GM18505 (cell line): ENCODE measurements around the gene LPP.

ENCODE experiments used
- ATAC-seq: cut with Tn5 transposase; IDR thresholded peaks from one replicate; pipeline ENCODE4 v1.9.1; 2021; ENCODE audit not compliant: unreplicated experiment
- POLR2A ChIP-seq: IDR thresholded peaks from 4 replicates; pipeline ENCODE4 v1.6.1; 2011; ENCODE audit warnings: borderline replicate concordance; ENCODE audit not compliant: insufficient read depth, insufficient read length; ENCODE audit errors: extremely low read depth

LPP gene

GRCh38 chr3:188453431-188454384, 299.8 kb downstream of the LPP start:
- TF ChIP-seq POLR2A: no peak
- no peak for ATAC-seq

GRCh38 chr3:188455748-188456147, 301.8 kb downstream of the LPP start:
- TF ChIP-seq POLR2A: no peak
- ATAC-seq: no peak

GRCh38 chr3:188458756-188459155, 304.8 kb downstream of the LPP start:
- ATAC-seq: no peak
- TF ChIP-seq POLR2A: no peak

DNA sequence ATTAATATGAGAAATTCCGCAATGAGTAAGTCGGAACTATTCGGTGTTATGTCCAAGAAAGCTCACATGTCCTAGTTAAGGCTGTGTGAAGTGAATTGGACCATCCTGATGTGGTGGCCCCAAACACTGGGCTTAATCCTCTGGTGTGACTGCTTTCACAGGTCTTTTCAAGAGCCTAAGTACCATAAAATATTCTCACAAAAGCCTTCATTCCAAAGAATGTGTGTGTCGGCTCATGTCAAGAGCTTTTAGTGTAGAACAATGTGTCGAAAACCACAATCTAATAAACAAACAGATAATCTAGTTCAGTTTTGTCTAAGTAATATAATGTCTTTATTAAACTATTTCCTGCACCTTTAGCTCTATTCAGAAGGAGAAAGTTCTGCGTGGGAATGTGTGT, 311.4 kb downstream of the LPP start:
- no peak for ATAC-seq

GRCh38 chr3:188468196-188468595, 314.2 kb downstream of the LPP start:
- TF ChIP-seq POLR2A: no peak
- no peak for ATAC-seq

More for the DNA sequence above, 311.4 kb downstream of the LPP start:
- no peak for TF ChIP-seq POLR2A

DNA sequence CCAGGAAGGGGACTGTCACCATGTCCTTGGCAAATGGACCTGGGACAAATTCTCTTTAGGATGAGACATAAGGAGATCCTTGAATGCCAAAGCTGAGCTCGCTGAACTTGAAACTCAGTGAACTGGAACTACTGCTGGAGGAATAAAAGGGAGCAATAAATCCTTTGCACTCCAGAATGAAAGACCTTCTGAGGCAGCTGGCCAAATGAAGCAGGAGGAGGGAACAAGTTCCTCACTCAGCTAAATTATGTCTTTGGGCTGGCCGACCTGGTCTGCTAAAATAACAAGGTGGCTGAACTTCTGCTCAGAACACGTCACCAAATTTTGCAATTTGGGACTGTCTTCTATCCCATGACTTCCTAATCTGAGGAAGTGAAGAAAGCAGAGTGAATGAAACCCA, 314.7 kb downstream of the LPP start:
- ATAC-seq: no peak
- no peak for TF ChIP-seq POLR2A

GRCh38 chr3:188469228-188469885, 315.4 kb downstream of the LPP start:
- ATAC-seq: no peak
- no peak for TF ChIP-seq POLR2A

- TF ChIP-seq POLR2A: no peak
- no peak for ATAC-seq
Observed at GRCh38 chr3:188470508-188471130, 316.7 kb downstream of the LPP start.

DNA sequence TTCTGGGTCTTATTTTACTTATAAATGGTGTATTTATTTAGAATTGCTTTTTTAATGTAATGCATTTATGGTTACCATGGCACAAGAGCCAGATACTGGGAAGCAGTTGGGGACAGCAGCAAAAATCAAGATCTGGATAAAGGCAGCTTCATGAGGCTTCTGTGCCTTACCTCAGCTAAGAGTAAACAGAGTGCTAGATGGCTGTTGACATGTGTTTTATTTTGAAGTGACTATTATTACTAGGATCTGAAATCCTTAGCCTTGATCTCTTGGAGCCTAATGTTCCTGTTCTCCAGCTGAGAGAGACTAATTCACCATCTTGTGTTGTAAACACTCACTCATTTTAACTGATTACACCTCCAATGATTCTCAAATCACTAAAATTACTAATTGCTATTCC, 317.8 kb downstream of the LPP start:
- TF ChIP-seq POLR2A: no peak
- no peak for ATAC-seq

DNA sequence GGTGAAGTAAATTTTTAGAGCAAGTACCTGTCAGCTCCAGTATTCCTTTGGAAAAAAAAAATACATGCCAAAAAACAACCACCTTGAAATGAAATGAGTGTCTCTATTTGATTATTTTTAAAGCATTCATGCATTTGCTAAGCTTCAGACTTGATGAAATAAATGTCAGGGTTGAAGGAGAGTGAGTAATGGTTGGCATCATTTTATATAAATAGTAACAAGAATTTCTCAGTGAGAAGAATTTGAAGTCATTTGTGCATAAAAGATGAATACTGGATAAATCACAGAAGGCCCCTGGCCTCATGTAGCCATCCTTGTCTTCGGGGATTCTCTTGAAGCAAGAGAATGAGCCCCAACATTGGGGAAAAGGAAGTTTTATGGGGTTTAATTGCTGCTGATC, 318.4 kb downstream of the LPP start:
- no peak for TF ChIP-seq POLR2A
- ATAC-seq: no peak

DNA sequence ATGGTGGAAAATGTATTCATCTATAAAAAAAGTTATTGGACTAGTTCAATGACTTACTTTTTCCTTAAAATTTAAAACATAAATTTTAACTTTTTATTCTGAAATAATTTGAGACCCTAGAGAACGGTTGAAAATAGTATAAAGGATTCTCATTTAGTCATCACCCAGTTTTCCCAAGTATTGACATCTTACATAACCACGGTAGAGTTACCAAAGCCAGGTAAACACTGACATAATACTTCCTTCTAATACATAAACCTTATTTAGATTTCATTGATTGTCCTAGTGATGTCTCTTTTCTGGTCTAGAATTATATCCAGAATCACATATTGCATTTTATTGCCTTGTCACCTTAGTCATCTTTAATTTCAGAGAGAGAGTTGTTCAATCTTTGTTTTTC, 319.1 kb downstream of the LPP start:
- no peak for TF ChIP-seq POLR2A
- ATAC-seq: no peak

GRCh38 chr3:188473591-188474288, 319.8 kb downstream of the LPP start:
- ATAC-seq: no peak
- no peak for TF ChIP-seq POLR2A

DNA sequence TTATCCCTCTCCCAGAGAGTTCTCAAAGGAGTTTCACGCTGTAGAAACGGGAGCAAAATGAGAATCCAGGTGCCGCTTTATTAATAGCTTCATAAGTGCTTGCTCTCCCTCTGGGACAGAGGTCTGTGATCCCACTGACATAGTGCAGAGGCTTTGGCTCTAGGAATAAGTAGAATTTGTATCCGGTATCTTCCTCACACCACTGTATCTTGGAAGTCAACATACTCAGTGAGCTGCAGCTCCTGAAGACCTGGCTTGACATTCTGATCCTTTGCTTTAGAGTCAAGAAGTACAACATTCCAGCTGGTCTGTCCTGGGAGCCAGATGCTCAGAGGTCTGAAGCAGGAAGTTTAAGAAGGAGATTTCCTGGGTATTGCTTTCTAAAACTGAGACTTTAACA, 323.0 kb downstream of the LPP start:
- ATAC-seq: no peak
- no peak for TF ChIP-seq POLR2A

DNA sequence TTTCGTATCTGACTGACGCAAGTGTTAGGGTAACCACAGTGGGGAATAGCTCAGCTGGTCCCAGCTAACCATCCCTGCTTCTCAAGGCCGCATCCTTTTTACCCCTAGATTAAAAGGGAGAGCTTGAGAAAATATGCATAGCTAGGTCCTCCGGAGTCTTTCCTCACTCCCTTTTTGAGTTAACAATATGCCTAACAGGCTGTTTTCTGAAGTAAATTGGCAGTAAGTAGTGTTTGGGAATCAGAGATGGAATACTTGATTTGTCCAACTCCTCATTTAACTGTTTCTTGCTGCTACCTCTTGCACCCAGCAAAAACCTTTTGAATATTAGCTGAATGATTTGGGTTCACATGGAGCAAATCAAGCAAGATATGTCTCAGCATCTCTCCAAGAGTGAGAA, 326.1 kb downstream of the LPP start:
- ATAC-seq: no peak
- TF ChIP-seq POLR2A: no peak

- TF ChIP-seq POLR2A: no peak
Observed at GRCh38 chr3:188482929-188483328, 329.0 kb downstream of the LPP start.

More at GRCh38 chr3:188482929-188483328, 329.0 kb downstream of the LPP start:
- ATAC-seq: no peak
